ENCODE results near the gene PDZK1IP1.

The PDZK1IP1 gene, protein sequence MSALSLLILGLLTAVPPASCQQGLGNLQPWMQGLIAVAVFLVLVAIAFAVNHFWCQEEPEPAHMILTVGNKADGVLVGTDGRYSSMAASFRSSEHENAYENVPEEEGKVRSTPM

DNA sequence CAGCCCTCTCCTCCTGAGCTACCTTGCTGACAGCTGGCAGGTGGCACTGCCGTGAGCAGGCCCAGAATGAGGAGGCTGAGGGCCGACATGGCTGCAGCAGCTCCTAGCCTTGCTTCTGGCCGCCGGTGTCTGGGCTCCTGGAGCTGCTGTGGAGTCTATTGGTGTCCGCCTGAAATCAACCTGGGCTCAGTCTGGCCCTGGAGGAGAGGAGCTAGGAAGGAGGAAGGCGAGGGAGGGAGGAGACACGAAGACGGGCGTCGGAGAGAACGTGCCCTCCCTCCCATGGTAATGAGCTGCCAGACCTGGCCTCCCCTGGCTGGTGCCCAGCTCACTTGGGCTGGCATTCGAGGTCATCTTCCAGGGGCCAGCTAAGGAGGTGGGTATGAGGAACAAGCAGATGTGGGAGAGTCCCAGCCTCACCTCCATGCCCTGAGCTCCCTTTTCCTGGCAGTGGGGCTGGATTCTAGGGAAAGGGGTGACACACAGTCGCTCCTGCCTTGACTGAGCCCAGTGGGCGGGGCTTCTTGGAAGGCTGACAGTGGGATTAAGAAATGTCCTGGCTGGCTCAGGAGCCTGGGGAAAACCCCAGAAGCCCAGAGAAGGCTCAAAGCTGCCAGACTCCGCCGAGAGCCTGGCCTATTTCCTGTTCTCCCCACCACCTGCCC is at the start of gene PDZK1IP1:
Gene PDZK1IP1 (minus strand): TSS at position 193 of the 665 bp plus-strand sequence. CDS start 104 bp downstream, at position 89.
- no peak for FAIRE-seq

DNA sequence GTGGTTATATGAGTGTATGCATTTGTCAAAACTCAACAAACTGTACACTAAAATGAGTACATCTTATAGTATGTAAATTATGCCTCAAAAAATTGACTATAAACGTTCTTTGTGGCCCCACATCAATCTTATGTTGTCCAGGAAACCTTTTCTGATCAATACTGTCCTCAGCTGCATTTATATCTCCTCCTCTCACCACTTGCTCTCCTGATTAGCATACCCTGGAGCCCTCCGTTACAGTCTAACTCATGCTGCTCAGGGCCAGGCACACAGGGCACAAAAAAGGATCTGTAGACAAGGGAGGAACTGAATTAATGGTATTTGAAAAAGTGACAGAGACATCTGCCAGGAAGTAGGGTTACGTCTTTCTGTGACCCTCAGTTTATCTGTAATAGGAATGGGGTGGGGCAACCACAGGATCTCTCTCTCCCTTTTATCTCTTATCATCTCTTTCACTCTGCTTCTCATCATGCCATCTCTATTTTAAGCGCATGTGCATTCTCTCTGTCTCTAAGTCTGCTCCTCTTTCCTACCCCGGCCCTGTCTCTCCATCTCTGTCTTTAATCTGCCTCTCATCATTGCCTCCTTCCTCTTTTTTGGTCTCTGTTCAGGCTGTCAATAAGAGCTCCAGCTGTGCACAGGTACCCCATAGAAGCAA is 49.2 kb upstream of the PDZK1IP1 start:
- no peak for FAIRE-seq

- FAIRE-seq, result no peak
Measured at GRCh38 chr1:47235806-47236205, 46.0 kb upstream of the PDZK1IP1 start.

DNA sequence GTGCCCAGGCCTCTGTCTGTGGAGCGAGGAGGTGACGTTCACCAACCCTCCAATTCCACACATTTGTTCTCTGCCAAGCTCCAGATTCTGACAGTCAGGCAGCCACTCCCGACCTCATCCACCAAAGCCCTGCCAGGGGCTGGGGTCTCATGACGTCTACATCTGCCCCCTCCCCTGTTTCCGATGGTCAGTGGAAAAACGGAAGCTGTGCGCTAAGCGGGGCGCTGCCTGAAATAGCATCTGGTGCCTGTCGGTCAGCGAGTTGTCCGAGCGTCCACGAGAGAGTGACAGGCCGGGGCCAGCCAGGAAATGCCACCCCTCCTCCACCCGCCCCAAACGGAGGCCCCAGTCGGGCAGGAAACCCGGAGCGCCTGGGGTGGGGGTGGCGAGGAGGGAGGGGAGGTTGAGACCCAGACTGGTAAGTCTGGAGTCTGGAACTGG is 45.4 kb upstream of the PDZK1IP1 start:
- FAIRE-seq, result no peak

DNA sequence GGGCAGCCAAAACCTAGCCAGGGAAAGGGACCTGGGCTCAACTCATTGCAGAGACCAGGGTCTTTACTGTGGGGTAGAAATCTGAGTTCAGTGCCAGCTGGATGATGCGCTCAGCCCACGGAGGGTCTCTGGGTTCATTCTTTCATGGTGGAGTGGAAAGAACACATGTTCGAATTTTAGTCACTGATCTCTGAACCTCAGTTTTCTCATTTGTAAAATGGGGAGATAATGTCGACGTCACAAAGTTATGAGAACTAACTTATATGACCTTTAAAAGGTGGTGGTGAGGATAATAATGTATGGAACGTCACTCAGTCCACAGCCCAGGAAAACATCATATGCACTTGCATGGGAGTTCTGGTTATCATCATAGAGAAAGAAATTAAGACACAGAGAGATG is 43.4 kb upstream of the PDZK1IP1 start:
- no peak for FAIRE-seq

- no peak for FAIRE-seq
Measured at GRCh38 chr1:47232187-47232874, 42.5 kb upstream of the PDZK1IP1 start, which contains the start of gene TAL1. TAL1 (minus strand) TSS chr1:47232225; CDS start chr1:47225888, 6,337 bp downstream.

DNA sequence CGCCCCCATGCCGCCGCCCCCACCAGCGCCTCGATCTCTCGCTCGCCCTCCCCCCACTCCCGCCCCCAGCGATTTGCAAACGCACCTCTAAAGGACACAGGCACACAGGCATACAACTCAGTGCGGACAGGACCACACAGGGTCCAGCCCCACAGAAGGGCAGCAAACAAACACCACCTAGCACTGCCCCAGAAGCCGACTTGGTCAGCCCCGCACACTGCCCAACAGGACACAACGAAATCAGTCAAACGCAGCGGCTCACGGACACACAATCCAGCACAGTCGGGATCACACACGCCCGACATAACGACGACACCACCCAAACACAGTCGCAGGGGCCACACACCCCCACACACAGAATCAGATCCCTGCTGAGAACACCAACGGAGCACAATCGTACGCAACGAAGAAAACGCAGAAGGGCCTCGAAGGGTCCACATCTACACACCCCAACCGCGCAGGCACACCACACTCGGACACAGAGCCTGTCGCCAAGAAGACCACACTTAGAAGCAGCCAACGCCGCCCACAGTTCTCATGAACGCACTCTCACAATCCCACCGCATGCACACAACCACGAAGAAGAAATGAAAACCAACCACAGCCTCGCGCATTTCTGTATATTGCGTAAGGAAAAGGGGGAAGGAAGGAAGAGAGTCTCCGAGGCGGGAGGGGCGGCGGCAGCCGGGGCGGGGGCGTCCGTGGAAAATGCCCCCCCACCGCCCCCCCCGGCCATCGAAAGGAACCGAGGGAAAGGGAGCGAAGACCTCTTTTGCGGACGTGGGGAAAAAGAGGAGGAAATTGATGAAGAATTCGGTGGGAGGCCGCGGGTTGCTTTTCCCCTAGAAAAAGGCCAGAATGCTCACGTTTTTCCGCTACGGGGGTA is 41.7 kb upstream of the PDZK1IP1 start:
- FAIRE-seq, result no peak

DNA sequence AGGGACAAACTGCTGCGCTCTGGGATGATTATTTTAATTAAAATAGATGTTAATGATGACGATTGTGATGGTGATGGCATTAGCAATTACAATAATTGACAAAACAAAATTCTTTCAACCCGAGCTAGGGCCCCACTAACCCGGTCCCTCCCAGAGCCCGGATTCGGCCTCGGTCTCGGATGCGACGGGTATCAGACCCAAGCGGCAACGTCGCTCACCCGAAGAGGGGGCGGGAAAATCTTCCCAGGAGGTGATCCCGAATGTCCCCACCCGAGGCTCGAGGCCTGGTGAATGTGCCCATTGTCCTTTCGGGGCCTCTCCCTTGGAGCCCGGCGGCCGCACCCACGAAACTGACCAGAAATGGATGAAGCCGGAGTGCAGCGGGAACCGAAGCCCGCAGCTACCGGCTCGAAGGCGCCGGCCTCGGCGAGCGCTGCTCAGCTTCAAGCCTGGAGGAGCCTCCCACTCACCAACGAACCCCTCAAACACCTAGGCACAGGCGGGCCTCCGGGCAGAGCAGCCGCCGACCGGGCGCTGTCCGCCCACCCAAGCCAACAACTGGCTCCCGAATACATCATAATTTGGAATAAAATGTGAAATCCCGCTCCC is 41.0 kb upstream of the PDZK1IP1 start:
- no peak for FAIRE-seq

DNA sequence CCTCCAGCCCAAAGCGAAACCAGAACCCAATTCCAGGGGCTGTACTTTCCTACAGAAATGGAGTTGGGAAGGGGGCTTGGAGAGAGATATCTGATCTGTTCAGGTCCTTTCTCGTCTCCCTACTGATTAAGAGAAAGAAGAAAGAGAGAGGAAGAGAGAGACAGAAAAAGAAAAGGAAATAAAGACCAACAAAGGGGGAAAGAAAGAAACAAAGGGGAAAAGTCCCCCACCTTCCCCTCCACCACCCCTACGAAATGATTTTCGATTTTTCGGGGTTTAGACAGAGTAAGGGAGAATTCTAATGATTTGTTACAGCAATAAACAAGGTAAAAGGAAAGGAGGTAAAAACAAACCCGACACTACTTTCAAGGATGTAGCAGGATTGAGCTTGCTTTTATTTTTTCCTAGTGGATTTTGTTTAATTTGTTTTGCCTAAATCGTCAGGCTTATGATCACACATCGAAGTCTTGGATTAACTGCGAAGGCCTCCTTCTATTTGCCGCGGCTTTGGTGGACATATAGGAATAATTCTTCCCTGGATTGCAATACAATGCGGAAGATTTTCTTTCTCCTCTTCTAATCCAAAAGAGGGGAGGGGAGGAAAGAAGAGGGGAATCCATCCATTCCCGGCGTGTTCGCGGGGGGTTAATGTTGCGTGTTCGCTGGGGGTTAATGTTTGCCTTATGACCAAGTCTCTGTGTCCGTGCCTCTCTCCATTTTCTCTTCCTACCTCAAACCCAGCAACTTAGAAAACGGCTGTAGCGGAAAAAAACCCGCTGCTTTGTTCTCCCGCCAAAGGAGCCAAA is 40.3 kb upstream of the PDZK1IP1 start:
- FAIRE-seq, result no peak

- FAIRE-seq, result no peak
Measured at GRCh38 chr1:47229031-47229885, 39.4 kb upstream of the PDZK1IP1 start.

GRCh38 chr1:47228644-47229030 is 38.8 kb upstream of the PDZK1IP1 start:
- FAIRE-seq, result no peak

DNA sequence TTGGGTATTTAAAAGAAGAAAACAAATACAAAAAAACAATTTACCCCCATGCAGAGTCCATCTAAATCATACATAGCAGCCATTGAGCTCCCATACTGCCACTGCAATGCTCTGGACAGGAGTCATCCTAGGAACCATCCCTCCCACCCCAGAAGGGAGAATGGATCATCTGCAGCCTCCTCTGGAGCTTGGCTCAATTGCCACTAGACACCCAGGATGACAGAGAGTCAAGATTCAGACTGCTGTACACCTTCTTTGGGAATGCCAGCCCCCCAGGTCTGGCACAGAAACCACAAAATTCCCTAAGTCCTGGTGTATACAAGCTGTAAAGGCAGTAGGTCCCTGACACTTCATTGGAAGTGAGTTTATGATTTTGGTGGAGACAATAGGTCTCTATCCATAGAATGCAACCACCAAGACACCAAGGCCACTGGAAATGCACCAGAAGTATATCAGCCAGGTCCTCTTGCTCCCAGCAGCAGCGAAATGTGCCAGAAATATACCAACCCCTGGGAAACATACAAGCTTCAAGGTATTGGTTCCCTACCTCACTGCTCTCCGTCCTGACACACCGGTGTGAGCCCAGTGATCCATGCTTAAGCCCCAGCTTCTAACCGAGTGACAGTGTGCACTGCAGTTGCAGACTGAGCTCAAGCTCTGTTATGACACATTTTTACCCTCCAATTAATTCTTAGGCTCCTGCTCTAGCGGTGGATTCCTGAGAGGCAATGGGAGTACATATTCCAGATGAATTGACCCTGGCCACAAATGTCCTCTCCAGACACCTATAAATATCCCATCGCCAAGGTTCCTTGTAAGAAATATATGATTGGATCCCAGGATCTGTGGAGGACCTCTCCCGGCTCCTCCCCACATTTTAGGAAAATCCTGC is 37.8 kb upstream of the PDZK1IP1 start:
- no peak for FAIRE-seq

GRCh38 chr1:47226839-47227215 is 37.0 kb upstream of the PDZK1IP1 start:
- FAIRE-seq, result no peak

- FAIRE-seq, result no peak
Measured at GRCh38 chr1:47226121-47226838, 36.4 kb upstream of the PDZK1IP1 start.

- no peak for FAIRE-seq
Measured at GRCh38 chr1:47225430-47226100, 35.7 kb upstream of the PDZK1IP1 start.

DNA sequence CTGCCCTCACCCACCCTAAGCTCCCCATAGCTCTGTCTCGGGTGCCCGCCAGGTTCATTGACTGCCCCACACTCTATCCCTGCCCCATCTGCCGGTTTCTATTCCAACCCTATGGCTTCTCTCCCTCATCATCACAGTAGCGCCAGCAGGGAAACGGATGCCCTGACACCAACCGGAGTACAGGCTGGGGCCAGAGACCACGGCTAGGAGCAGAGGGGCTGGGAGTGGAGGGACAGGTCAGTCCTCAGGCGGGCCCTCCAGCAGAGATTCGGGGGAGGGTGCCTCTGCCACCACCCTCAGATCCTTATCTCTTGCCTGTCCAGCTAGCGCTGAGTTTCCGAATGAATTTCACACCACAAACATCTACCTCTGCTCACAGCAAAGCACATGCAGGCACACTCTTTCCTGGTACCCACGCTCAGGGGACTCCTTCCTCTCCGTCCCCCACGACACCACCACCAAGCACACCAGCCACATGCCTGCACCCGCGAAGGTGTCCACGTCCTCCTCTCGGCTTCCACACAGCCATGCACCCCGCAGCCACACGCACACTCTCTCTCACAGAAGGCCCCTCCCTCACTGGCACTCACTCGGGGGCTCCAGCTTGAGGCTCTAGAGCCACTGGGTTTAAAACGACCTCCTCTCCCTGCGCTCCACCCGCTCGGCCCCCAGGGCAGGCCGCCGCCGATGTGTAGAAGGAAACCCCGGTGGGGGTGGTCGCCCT is 35.0 kb upstream of the PDZK1IP1 start:
- no peak for FAIRE-seq

All from endometrium (tissue), 2 donors.